Endometrium (tissue), 2 donors: ENCODE measurements around the gene ITGA6.

Experiments
- FAIRE-seq: peaks from 2 replicates; lab custom pipeline; 2012; peaks lifted over from hg19 to GRCh38; lab: Jason Lieb, UNC
- donor health status: control.
- donor health status: control.

ITGA6 gene

GRCh38 chr2:172440795-172441194, 13.4 kb downstream of the ITGA6 start:
- FAIRE-seq = no peak

- no peak for FAIRE-seq
Measured at GRCh38 chr2:172442072-172442895, 14.9 kb downstream of the ITGA6 start.

- FAIRE-seq = no peak
Measured at GRCh38 chr2:172445851-172446250, 18.5 kb downstream of the ITGA6 start.

DNA sequence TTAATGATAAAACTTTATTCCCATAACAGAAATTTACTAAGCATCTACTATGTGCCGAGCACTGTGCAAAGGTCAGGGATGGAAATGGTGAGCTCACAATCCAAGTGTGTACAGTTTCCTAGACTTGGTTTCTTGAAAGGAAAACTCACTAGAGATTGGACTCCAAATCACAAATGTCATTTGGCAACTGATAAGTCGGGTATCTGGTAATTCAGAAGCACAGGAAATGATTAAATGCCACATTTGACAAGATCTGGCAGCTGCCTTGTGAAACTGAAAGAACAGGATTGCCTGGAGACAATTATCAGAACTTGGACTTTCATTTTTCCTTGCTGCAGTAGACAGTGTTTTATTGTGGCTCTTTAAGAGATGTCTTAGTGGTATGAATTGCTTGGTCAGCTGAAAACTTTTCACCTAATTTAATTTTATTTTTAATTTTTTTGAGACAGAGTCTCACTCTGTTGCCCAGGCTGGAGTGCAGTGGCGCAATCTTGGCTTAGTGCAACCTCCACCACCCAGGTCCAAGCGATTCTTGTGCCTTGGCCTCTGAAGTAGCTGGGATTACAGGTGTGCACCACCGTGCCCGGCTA, 19.2 kb downstream of the ITGA6 start:
- FAIRE-seq = no peak

- no peak for FAIRE-seq
Measured at GRCh38 chr2:172447811-172448493, 20.6 kb downstream of the ITGA6 start.

- no peak for FAIRE-seq
Measured at GRCh38 chr2:172448544-172449267, 21.3 kb downstream of the ITGA6 start.

DNA sequence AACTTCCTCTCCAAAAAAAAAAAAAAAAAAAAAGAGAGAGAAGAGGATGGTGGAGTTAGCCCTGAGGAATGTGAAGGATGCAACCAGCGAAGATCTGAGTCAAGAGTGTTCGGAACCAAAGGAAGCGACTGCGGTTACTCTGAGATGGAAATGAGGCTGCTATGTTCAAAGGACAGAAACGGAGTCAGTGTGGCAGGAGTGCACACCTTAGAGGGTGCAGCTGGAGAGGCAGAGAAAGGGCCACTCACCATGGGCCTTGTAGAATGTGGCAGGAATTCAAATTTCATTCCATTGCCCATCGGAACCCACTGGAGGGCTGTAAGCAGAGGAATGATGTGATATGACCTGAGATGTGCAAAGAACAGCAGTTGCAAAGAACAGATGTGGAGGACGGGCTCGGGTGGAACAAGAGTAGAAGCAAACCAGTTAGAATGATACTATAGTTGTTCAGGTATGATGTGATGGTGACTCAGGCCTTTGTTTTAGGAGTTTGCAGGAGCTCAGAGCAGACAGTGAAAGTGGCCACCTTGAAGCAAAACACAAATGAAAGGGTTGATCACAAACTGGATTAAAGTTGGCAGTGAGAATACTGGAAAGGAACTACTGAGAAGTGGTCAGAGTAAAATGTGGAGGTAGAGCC, 22.6 kb downstream of the ITGA6 start:
- FAIRE-seq = no peak

DNA sequence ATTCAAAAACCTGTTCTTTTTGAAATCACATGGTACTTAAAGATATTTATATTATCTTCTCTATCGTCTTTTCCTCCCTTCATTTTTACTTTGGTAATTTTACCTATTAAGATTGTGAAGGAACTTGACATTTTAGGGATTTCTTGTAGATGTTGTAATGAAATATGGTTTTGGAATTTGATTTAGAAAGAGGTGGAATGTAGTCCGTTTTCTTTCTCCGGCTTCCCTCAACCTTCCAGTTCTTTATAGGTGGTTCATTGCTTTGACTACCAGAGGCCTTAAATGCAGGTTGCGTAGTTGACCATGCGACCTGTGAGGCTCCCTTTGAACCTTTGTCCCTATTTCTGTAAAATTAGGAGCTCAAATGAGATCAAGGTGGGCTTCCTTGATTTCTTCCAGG, 24.5 kb downstream of the ITGA6 start:
- no peak for FAIRE-seq

GRCh38 chr2:172452845-172453244, 25.5 kb downstream of the ITGA6 start:
- no peak for FAIRE-seq

DNA sequence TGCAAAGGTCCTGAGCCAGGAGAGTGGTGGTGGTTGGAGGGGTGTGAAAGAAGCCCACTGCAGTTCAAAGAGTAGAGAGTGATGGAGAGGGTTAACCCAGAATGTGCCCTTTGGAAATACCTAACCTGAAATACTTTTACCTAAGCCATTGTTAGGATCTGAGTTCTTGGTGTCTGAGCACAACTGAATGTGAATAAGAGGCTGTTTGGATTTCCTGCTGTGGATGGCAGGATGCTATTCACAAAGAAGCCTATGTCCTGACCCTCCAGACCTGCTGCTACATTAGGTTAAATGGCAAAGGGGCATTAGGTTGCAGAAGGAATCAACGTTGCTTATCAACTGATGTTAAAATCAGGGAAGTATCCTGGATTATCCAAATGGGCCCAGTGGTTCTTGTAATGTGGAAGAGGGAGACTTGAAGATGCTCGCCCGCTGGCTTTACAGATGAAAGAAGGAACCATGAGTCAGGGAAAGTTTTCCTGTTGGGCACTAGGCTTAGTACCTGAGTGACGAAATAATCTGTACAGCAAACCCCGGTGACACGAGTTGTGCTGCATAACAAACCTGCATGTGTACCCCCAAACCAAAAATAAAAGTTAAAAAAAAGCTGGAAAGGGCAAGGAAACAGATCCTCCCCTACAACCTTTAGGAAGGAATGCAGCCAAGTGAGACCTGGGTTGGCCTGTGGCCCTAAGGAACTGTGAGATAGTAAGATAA, 27.2 kb downstream of the ITGA6 start:
- FAIRE-seq = no peak

DNA sequence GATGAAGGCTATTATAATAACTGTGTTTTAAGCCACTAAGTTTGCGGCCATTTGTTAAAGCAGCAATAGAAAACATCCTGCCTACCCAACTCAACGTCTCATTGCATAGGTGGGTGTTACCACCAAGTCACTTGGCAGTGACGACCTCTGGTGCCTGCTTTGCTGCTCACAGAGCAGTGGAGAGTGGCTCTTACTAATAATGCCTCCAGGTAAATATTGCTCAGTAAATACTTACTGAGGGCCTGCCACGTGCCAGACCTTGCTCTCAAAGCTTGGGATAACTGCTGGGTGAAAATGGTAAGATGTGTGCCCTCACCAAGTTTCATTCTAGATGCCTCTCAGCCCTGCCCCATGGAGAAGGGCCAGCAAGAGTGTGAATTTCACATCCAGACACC, 27.7 kb downstream of the ITGA6 start:
- no peak for FAIRE-seq

DNA sequence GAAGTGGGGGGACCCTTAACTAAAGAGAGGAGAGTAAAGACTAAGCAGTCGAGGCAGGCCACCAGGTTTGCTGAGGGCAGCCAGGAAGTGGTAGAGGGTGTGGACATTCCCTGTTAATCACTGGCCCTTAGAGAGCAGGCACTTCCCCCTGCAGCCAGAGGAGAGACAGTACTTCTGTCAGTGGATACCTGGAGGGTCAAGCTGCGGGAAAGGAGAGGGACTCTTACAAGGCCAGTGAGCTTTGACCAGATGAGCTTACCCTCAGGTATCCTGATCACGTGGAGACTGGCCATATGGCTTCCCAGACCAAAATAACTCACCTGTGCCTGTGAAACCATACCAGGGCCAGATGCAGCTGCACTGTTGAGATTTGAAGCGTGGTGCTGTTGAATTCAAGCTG, 28.6 kb downstream of the ITGA6 start:
- no peak for FAIRE-seq

DNA sequence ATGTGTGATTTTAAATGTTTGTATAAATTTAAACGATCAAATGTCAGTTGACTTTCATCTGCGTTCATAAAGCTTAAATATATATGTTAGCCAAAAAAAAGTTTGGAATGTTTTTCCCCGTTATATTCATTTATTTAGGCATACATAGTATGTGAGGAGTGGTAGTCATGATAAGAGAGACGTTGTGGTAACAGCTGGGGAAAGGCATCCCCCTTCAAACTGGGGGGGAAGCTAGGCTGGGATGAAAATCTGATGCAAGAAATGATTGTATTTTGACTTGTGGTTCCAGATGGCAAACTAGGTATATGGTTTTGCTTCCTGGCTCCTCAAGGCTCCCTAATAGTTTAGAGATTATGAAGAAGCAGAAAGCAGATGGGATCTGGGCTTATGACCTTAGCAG, 30.1 kb downstream of the ITGA6 start:
- no peak for FAIRE-seq

GRCh38 chr2:172458561-172459124, 31.3 kb downstream of the ITGA6 start:
- FAIRE-seq = no peak

DNA sequence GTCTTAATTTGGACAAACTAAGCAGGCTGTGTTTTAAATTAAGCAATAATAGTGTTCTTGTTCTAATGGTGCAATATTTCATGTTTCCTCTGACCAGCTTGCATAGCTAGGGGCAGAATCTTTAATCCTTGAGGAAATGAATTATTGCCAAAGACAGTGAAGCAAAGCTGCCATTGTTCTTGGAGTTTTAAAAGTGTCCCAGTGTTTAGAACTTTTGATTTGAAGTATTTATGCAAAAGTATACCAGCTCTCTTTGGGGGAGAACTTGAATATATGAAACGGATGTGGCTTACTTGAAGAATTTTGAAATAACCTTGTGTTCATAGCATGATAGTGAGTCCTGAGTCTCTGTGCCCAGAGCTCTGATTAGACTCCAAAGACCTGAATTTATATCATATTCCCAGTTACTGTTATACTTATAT, 33.4 kb downstream of the ITGA6 start:
- no peak for FAIRE-seq

DNA sequence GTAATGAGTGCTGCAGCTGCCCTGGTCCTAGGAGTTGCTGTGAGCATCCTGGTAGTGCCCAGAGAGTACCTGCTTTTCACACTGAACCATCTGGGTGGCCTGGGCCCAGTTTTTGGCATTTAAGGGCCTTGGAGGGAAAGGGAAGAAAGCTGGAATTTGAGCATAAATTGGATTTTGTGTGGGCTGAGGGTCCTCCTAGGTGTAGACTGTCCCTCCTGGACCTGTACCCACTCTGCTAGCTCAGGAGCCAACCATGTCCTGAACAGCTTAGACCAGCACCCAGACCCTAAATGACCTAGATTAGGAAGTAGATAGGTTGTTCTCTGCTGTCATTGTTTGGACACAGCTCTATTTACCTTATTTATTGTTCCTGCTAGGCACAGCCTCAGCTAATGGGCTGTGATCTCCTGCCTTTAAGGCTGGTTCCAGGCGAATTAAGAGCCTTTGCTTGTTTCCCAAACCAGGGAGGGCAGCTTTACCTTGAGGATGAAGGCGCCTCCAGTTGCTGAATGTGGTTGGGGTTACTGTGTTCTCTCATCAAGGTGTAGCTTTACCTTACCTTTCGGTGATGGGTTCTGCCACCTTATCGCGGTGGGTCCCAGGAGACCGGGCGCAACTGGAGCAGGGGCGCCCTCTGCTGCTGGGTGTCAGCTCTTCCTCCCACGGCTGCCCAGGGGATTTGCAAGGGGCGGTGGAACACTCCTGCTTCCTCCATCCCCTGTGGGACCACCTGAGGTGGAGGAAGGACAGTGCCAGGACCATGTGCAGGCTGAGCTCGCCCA, 34.4 kb downstream of the ITGA6 start:
- FAIRE-seq = no peak

DNA sequence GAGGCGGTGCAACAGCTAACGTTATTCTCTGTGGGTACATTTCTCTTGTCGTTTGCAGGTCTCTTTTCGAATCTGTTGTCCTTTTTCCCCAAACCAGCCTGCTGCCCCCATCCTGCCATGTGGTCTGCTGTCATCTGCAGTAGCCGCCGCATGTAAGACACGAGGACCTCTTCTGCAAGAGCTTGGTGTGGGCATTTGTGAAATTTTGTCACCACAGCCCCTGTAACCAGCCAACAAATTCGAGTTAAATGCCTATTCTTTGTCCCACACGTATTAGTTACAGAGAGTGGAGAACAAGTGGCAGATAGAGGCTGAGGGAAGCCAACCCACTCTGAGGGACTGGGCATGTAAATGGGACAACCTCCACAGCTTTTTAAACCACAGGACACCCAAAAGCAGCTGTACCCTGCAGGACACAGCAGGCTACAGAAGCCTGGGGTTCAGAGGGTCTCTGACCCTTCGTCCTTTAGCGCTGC, 35.0 kb downstream of the ITGA6 start:
- FAIRE-seq = no peak

- no peak for FAIRE-seq
Measured at GRCh38 chr2:172462849-172463381, 35.5 kb downstream of the ITGA6 start.

DNA sequence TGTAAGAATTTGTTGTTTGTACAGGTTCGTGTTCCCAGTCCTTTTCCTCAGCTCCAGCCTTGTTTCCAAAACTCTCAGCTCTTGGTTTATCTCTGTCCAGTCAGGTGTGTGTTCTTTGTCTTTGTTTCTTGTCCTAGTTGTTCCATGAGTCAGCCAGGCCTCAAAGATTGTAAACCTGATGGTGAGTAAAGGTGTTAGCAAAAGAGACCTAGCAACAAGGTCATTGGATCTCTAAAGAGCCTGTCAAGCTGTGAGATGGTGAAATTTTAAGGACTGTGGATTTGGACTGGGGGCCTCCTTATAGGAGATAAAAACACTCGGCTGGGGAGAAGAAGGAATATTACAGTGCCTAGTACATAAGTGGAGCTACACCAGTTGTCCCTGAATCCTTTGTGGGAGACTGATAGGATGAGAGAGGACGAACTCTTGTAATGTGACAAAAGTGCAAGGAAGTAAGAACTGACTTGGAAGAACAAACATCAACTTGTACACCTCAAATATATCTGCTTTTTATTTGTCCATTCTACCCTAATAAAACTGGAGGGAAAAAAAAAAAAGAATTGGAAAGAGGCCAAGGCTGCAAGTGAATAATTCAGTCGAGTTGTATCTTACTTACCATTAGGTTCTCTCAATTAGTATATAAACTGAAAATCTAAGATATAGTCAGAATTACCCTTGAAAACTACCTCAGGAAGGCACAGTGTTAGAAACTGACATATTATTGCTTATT, 37.2 kb downstream of the ITGA6 start:
- FAIRE-seq = no peak
